NB4 (cell line): ENCODE results near the gene CFAP52.

Experiments used
- DNase-seq: peaks from one replicate; pipeline ENCODE4 v3.0.0; 2010; ENCODE audit warnings: low read depth
- H3K4me3 ChIP-seq: one replicate; pipeline ENCODE4 v1.5.1; 2011; ENCODE audit warnings: mild to moderate bottlenecking, low read depth, low read length, moderate library complexity
- MAX ChIP-seq: IDR thresholded peaks from 2 replicates; pipeline ENCODE4 v1.6.1; 2011; ENCODE audit warnings: low read depth, low read length
- MYC ChIP-seq: IDR thresholded peaks from 2 replicates; pipeline ENCODE4 v1.6.1; 2011; ENCODE audit warnings: low read depth, low read length
- POLR2A ChIP-seq: IDR thresholded peaks from 2 replicates; pipeline ENCODE4 v1.6.1; 2011; ENCODE audit warnings: mild to moderate bottlenecking; ENCODE audit not compliant: insufficient read length; ENCODE audit errors: extremely low read depth
- TF ChIP-seq, protein P1 (sequence below): IDR thresholded peaks from one replicate; pipeline ENCODE4 v1.5.1; 2012; ENCODE audit warnings: low read depth, low read length

CFAP52 gene, protein sequence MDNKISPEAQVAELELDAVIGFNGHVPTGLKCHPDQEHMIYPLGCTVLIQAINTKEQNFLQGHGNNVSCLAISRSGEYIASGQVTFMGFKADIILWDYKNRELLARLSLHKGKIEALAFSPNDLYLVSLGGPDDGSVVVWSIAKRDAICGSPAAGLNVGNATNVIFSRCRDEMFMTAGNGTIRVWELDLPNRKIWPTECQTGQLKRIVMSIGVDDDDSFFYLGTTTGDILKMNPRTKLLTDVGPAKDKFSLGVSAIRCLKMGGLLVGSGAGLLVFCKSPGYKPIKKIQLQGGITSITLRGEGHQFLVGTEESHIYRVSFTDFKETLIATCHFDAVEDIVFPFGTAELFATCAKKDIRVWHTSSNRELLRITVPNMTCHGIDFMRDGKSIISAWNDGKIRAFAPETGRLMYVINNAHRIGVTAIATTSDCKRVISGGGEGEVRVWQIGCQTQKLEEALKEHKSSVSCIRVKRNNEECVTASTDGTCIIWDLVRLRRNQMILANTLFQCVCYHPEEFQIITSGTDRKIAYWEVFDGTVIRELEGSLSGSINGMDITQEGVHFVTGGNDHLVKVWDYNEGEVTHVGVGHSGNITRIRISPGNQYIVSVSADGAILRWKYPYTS

DNA sequence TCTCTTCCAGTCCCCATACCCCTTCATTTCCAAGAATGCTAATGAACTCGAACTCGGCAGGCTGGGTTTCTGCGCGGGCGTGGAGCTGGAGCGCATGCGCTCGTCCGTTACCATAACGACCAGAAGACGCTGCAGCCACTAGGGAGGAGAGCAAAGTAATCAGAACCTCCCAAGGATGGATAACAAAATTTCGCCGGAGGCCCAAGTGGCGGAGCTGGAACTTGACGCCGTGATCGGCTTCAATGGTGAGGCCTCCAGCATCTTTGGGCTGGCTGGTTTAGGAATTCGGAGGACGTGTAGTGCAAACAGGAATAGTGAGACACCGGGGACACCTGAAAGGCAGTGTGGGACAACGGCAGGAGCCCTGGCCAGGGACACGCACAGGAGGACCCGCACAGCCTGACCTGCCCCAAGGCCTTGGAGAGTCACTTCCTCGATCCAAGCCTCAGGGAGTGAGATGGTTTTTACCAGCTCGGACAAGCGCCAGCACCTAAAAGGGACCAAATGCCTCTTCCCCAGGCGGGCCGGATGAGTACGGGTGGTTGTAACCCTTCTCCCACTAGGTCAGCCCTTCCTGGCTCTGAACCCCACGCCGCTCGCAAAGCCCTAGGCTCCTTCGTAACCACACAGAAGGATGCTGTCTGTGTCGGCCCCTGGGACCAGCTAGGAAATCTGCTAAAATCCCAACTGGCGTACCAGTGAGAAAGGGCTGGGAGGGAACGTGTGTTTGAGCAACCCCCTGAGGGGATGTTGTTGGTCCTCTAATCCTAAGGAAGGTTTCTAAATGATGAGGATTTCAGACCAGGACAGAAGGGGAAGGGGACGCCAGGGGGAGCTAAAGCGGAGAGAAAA is at the start of gene CFAP52:
Gene CFAP52, plus strand, starts transcription at position 122 of the 852 bp plus-strand sequence. Its CDS starts 54 bp downstream, at position 176.
- peak; percentile 70 for DNase-seq
- peak within 1 kb of the TSS; percentile 85 for H3K4me3 ChIP-seq
- TF ChIP-seq, protein P1, sequence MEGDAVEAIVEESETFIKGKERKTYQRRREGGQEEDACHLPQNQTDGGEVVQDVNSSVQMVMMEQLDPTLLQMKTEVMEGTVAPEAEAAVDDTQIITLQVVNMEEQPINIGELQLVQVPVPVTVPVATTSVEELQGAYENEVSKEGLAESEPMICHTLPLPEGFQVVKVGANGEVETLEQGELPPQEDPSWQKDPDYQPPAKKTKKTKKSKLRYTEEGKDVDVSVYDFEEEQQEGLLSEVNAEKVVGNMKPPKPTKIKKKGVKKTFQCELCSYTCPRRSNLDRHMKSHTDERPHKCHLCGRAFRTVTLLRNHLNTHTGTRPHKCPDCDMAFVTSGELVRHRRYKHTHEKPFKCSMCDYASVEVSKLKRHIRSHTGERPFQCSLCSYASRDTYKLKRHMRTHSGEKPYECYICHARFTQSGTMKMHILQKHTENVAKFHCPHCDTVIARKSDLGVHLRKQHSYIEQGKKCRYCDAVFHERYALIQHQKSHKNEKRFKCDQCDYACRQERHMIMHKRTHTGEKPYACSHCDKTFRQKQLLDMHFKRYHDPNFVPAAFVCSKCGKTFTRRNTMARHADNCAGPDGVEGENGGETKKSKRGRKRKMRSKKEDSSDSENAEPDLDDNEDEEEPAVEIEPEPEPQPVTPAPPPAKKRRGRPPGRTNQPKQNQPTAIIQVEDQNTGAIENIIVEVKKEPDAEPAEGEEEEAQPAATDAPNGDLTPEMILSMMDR, result peak; percentile 82
- TF ChIP-seq MAX (no peak), POLR2A (no peak)

GRCh38 chr17:9527788-9528187 is 48.7 kb upstream of the CFAP52 start:
- no peak overlapping the region for H3K4me3 ChIP-seq
- no peak for DNase-seq
- TF ChIP-seq POLR2A (no peak), MYC (no peak), MAX (no peak)
- TF ChIP-seq, protein P1, result no peak

- H3K4me3 ChIP-seq, result no peak overlapping the region
- no peak for TF ChIP-seq MYC
- TF ChIP-seq, protein P1, result peak; percentile 27
- peak; percentile 26 for DNase-seq
Observed at GRCh38 chr17:9529033-9529700, 47.3 kb upstream of the CFAP52 start.

DNA sequence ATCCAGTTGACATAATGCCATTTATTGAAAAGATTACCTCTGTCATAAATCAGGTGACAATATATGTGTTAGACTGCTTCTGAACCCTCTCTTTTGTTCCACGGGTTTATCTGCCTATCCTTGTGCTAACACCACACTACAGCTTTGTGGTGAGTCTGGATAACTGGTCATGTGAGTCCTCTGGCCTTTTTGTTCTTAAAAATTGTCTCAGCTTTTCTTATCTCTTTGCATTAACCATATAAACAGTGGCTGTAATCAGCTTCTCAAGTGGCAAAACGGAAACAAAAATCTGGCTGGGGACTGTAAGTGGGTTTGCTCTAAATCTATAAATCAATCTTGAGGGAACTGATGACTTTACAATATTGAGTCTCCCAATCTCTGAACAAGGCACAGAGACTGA is 45.4 kb upstream of the CFAP52 start:
- no peak for DNase-seq
- no peak overlapping the region for H3K4me3 ChIP-seq
- no peak for TF ChIP-seq MYC

DNA sequence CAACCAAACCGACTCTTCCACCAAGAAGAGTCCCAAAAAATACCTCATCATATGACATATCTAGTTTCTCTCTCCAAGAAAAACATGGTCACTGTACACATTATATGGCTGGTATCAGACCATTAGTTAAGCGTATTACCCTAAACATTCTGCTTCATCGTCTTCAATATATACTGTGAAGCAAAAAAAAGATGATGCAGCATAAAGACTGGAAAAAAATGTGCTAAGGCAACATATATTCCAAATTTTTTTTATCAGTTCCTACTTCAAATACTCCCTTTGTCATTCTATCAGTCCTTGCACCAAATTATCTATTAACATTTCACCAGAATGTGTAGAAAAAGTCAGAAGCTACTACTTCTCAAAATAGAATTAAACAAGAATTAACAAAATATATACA is 43.7 kb upstream of the CFAP52 start:
- H3K4me3 ChIP-seq, result no peak overlapping the region
- DNase-seq, result no peak
- TF ChIP-seq MYC (no peak), MAX (no peak)

GRCh38 chr17:9533441-9533840 is 43.0 kb upstream of the CFAP52 start:
- DNase-seq, result no peak
- TF ChIP-seq POLR2A, result no peak
- TF ChIP-seq MAX, result no peak
- TF ChIP-seq, protein P1, result no peak
- no peak for TF ChIP-seq MYC
- H3K4me3 ChIP-seq, result no peak overlapping the region
